Smooth muscle cell (in vitro differentiated cells): ENCODE measurements around the gene SMR3B. TPM values are rescaled to one million over a fixed set of nuclear protein-coding genes. Genes with fewer than 3 reads are reported as not detected.

ENCODE experiments used
- DNase-seq: peaks from one replicate; lab custom pipeline; 2025; ENCODE audit not compliant: unreplicated experiment; lab: John Stamatoyannopoulos, UW
- H2AFZ ChIP-seq: fragments of 200-600 bp; sonication (generic); 2 replicates; pipeline ENCODE4 v1.6.0; 2016; ENCODE audit warnings: antibody characterized with exemption, low read depth, mild to moderate bottlenecking
- H3F3A ChIP-seq: fragments of 200-600 bp; sonication (generic); 2 replicates; pipeline ENCODE4 v1.6.0; 2017; ENCODE audit warnings: antibody characterized with exemption, low read depth
- H3K27ac ChIP-seq: fragments of 200-600 bp; sonication (generic); 2 replicates; pipeline ENCODE4 v1.5.1; 2016; ENCODE audit warnings: low read depth, mild to moderate bottlenecking
- H3K27me3 ChIP-seq: fragments of 200-600 bp; sonication (generic); 2 replicates; pipeline ENCODE4 v1.6.1; 2016; ENCODE audit warnings: low read depth, mild to moderate bottlenecking
- H3K36me3 ChIP-seq: fragments of 200-600 bp; sonication (generic); 2 replicates; pipeline ENCODE4 v1.5.1; 2016; ENCODE audit warnings: low read depth
- H3K4me1 ChIP-seq: fragments of 200-600 bp; sonication (generic); 2 replicates; pipeline ENCODE4 v1.5.1; 2016; ENCODE audit warnings: low read depth
- H3K4me2 ChIP-seq: fragments of 200-600 bp; sonication (generic); 2 replicates; pipeline ENCODE4 v1.6.0; 2016; ENCODE audit warnings: mild to moderate bottlenecking
- H3K4me3 ChIP-seq: fragments of 200-600 bp; sonication (generic); 2 replicates; pipeline ENCODE4 v1.5.1; 2016; ENCODE audit warnings: mild to moderate bottlenecking
- H3K79me2 ChIP-seq: fragments of 200-600 bp; sonication (generic); 2 replicates; pipeline ENCODE4 v1.6.0; 2016; ENCODE audit warnings: low read depth, mild to moderate bottlenecking
- H3K9ac ChIP-seq: fragments of 200-600 bp; sonication (generic); 2 replicates; pipeline ENCODE4 v1.6.0; 2016; ENCODE audit warnings: low read depth
- H3K9me3 ChIP-seq: fragments of 200-600 bp; sonication (generic); replicated peaks from 2 replicates; pipeline ENCODE4 v1.5.1; 2016; ENCODE audit warnings: low read depth
- H4K20me1 ChIP-seq: fragments of 200-600 bp; sonication (generic); 2 replicates; pipeline ENCODE4 v1.6.0; 2016; ENCODE audit warnings: low read depth
- WGBS: methylation state at CpG from one replicate; pipeline ENCODE4 v1.1.7; 2016; ENCODE audit warnings: low lambda C conversion rate; 5-methylcytosine and 5-hydroxymethylcytosine counted together
- polyA plus RNA-seq: library from polyadenylated mRNA; unstranded; fragments of >200 nt; fragmentation: Nextera tagmentation; extraction: Ambion mirVana; gene quantifications from 2 replicates; pipeline ENCODE4 v1.2.1, GENCODE V29; 2016
- total RNA-seq: library from RNA; depleted of rRNA; stranded (reverse); fragments of >200 nt; gene quantifications from 2 replicates; pipeline ENCODE4 v1.2.3, GENCODE V29; 2014
- TF ChIP-seq, protein P1 (sequence below): fragments of 200-600 bp; sonication (generic); IDR thresholded peaks from 2 replicates; pipeline ENCODE4 v1.5.1; 2017; ENCODE audit warnings: borderline replicate concordance, mild to moderate bottlenecking, antibody characterized with exemption; ENCODE audit not compliant: insufficient read depth, poor library complexity, severe bottlenecking

Gene SMR3B
- total and polyA plus RNA-seq, 2 experiments from 2014 or later, result not detected

DNA sequence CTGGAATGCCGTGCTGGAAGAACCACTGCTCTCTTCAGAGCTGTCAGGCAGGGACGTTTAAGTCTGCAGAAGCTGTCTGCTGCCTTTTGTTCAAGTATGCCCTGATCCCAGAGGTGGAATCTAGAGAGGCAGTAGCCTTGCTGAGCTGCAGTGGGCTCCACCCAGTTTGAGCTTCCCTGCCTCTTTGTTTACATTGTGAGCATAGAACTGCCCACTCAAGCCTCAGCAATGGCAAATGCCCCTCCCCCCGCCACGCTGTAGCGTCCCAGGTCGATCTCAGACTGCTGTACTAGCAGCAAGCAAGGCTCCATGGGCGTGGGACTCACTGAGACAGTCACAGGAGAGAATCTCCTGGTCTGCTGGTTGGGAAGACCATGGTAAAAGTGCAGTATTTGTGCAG lies 54.3 kb downstream of the SMR3B start:
- Histone ChIP-seq H3K4me3 (no peak overlapping the region), H3K9me3 (no peaks in the 10 kb centered on the region)
- 46% methylated on average over 7 of the region's 7 CpGs for WGBS

More for the DNA sequence above, 54.3 kb downstream of the SMR3B start:
- TF ChIP-seq, protein P1, sequence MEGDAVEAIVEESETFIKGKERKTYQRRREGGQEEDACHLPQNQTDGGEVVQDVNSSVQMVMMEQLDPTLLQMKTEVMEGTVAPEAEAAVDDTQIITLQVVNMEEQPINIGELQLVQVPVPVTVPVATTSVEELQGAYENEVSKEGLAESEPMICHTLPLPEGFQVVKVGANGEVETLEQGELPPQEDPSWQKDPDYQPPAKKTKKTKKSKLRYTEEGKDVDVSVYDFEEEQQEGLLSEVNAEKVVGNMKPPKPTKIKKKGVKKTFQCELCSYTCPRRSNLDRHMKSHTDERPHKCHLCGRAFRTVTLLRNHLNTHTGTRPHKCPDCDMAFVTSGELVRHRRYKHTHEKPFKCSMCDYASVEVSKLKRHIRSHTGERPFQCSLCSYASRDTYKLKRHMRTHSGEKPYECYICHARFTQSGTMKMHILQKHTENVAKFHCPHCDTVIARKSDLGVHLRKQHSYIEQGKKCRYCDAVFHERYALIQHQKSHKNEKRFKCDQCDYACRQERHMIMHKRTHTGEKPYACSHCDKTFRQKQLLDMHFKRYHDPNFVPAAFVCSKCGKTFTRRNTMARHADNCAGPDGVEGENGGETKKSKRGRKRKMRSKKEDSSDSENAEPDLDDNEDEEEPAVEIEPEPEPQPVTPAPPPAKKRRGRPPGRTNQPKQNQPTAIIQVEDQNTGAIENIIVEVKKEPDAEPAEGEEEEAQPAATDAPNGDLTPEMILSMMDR, result no peak
- H4K20me1 ChIP-seq, result no peaks in the 10 kb centered on the region
- H3K27me3 ChIP-seq, result no peaks in the 10 kb centered on the region
- DNase-seq, result no peak
- H3K36me3 ChIP-seq, result no peaks in the 10 kb centered on the region
- no peaks in the 10 kb centered on the region for H3K4me1 ChIP-seq
- no peaks in the 10 kb centered on the region for H3K79me2 ChIP-seq
- no peak overlapping the region for H2AFZ ChIP-seq
- H3K9ac ChIP-seq, result no peak overlapping the region
- H3K4me2 ChIP-seq, result no peak overlapping the region
- no peak overlapping the region for H3K27ac ChIP-seq
- no peaks in the 10 kb centered on the region for H3F3A ChIP-seq

Other genes starting within 250 kb of the SMR3B start
- gene PRR27, start 228.9 kb upstream of the SMR3B start, total RNA-seq, result not detected in 2 replicates
- not detected in 2 replicates for gene PRR27, start 228.9 kb upstream of the SMR3B start, polyA plus RNA-seq
- 0.18 and 0.54 TPM in 2 replicates for gene ODAM, start 187.4 kb upstream of the SMR3B start, total RNA-seq
- gene ODAM, start 187.4 kb upstream of the SMR3B start, polyA plus RNA-seq, result 0.93 and 1.5 TPM in 2 replicates
- 5.6 and 16.1 TPM in 2 replicates for gene FDCSP, start 157.0 kb upstream of the SMR3B start, total RNA-seq
- 5.1 and 12.5 TPM in 2 replicates for gene FDCSP, start 157.0 kb upstream of the SMR3B start, polyA plus RNA-seq
- gene CSN3, start 140.5 kb upstream of the SMR3B start, total RNA-seq, result not detected in 2 replicates
- gene CSN3, start 140.5 kb upstream of the SMR3B start, polyA plus RNA-seq, result not detected in 2 replicates
- not detected in 2 replicates for gene CABS1, start 48.1 kb upstream of the SMR3B start, total RNA-seq
- gene CABS1, start 48.1 kb upstream of the SMR3B start, polyA plus RNA-seq, result not detected in 2 replicates
- gene SMR3A, start 22.4 kb upstream of the SMR3B start, total RNA-seq, result not detected in 2 replicates
- not detected in 2 replicates for gene SMR3A, start 22.4 kb upstream of the SMR3B start, polyA plus RNA-seq
- not detected in 2 replicates for gene OPRPN, start 14.8 kb downstream of the SMR3B start, total RNA-seq
- not detected in 2 replicates for gene OPRPN, start 14.8 kb downstream of the SMR3B start, polyA plus RNA-seq
- not detected in 2 replicates for gene MUC7, start 89.1 kb downstream of the SMR3B start, total RNA-seq
- not detected in 2 replicates for gene MUC7, start 89.1 kb downstream of the SMR3B start, polyA plus RNA-seq
- not detected in 2 replicates for gene AMTN, start 135.4 kb downstream of the SMR3B start, total RNA-seq
- 0.61 and 1.4 TPM in 2 replicates for gene AMTN, start 135.4 kb downstream of the SMR3B start, polyA plus RNA-seq
- not detected in 2 replicates for gene AMBN, start 209.1 kb downstream of the SMR3B start, total RNA-seq
- not detected in 2 replicates for gene AMBN, start 209.1 kb downstream of the SMR3B start, polyA plus RNA-seq
- gene ENAM, start 245.6 kb downstream of the SMR3B start, total RNA-seq, result not detected in 2 replicates
- gene ENAM, start 245.6 kb downstream of the SMR3B start, polyA plus RNA-seq, result not detected in 2 replicates